LHCN-M2 (cell line): ENCODE results near the gene RNF14. TPM values are rescaled to one million over a fixed set of nuclear protein-coding genes. Genes with fewer than 3 reads are reported as not detected.

ENCODE experiments used
- total RNA-seq: library from RNA; depleted of rRNA; stranded (reverse); fragments of >200 nt; gene quantifications from 2 replicates; pipeline ENCODE4 v1.2.3, GENCODE V29; 2014; rRNA removed

The RNF14 gene
- total RNA-seq, 1 experiment from 2014 or later = 99.4 TPM

Other genes starting within 250 kb of the RNF14 start
- not detected in 2 replicates for gene PCDH1, start 90.7 kb upstream of the RNF14 start, total RNA-seq
- gene DELE1, start 45.2 kb upstream of the RNF14 start, total RNA-seq = 53.9 and 61.4 TPM in 2 replicates
- under 0.01 TPM in 1 of 2 replicates, not detected in the other for gene PCDH12, start 10.9 kb upstream of the RNF14 start, total RNA-seq
- 53.5 and 113 TPM in 2 replicates for gene GNPDA1, start 43.9 kb downstream of the RNF14 start, total RNA-seq
- gene NDFIP1, start 139.7 kb downstream of the RNF14 start, total RNA-seq = 37.0 and 43.5 TPM in 2 replicates